OCI-LY7 (cell line): ENCODE measurements around the gene XKRX. TPM values are rescaled to one million over a fixed set of nuclear protein-coding genes. Genes with fewer than 3 reads are reported as not detected.

Experiments used
- BruUV-seq: library from RNA; stranded (reverse); fragments of 400-500 nt; replicated peaks from 2 replicates; lab custom pipeline; 2021; lab: Mats Ljungman, UMichigan
- CTCF ChIA-PET: fragments of 300-600 bp; sonication (Branson Sonifier 250); formaldehyde crosslinking; loops from one replicate; lab custom pipeline; 2022; ENCODE audit warnings: antibody characterized with exemption; ENCODE audit not compliant: unreplicated experiment; lab: Charles Lee
- POLR2A ChIA-PET: fragments of 300-600 bp; sonication (Branson Sonifier 250); formaldehyde crosslinking; loops from one replicate; lab custom pipeline; 2022; ENCODE audit warnings: antibody characterized with exemption; lab: Charles Lee
- DNase-seq: peaks from one replicate; pipeline ENCODE4 v3.0.0-alpha.2; 2015; ENCODE audit warnings: low spot score
- H2AFZ ChIP-seq: fragments of 200-600 bp; sonication (generic), shearing (Covaris generic); 2 replicates; pipeline ENCODE4 v1.6.1; 2014; ENCODE audit warnings: mild to moderate bottlenecking, antibody characterized with exemption, low read length, moderate library complexity
- H3K27ac ChIP-seq: fragments of 200-600 bp; sonication (generic); 2 replicates; pipeline ENCODE4 v1.5.1; 2014; ENCODE audit warnings: mixed run types, low read depth, mild to moderate bottlenecking, moderate library complexity, low read length, inconsistent platforms; ENCODE audit not compliant: poor library complexity, severe bottlenecking
- H3K36me3 ChIP-seq: fragments of 200-600 bp; sonication (generic); 2 replicates; pipeline ENCODE4 v1.6.1; 2014; ENCODE audit warnings: mild to moderate bottlenecking, antibody characterized with exemption, low read length, moderate library complexity, mixed read lengths; ENCODE audit not compliant: insufficient read depth
- H3K4me1 ChIP-seq: fragments of 200-600 bp; sonication (generic); 2 replicates; pipeline ENCODE4 v1.5.1; 2014; ENCODE audit warnings: mild to moderate bottlenecking, low read length; ENCODE audit not compliant: insufficient read depth, poor library complexity, severe bottlenecking
- H3K4me2 ChIP-seq: fragments of 200-600 bp; sonication (generic); 2 replicates; pipeline ENCODE4 v1.6.1; 2014; ENCODE audit warnings: mild to moderate bottlenecking, low read length
- H3K4me3 ChIP-seq: fragments of 200-600 bp; sonication (generic); 2 replicates; pipeline ENCODE4 v1.5.1; 2014; ENCODE audit warnings: mild to moderate bottlenecking, low read depth, low read length; ENCODE audit not compliant: poor library complexity, severe bottlenecking
- H3K79me2 ChIP-seq: fragments of 200-600 bp; sonication (generic); 2 replicates; pipeline ENCODE4 v1.6.1; 2016; ENCODE audit warnings: low read depth, mild to moderate bottlenecking, low read length, moderate library complexity, mixed read lengths; ENCODE audit not compliant: insufficient read depth
- H3K9me2 ChIP-seq: fragments of 200-600 bp; sonication (generic); 2 replicates; pipeline ENCODE4 v1.6.1; 2016; ENCODE audit warnings: mild to moderate bottlenecking, low read length, mixed read lengths; ENCODE audit not compliant: insufficient read depth
- H3K9me3 ChIP-seq: fragments of 200-600 bp; sonication (generic); 2 replicates; pipeline ENCODE4 v1.6.1; 2014; ENCODE audit warnings: mild to moderate bottlenecking, mixed run types, low read length, mixed read lengths
- H4K20me1 ChIP-seq: fragments of 200-600 bp; sonication (generic); 2 replicates; pipeline ENCODE4 v1.6.1; 2014; ENCODE audit warnings: mild to moderate bottlenecking, antibody characterized with exemption, low read length, moderate library complexity, mixed read lengths; ENCODE audit not compliant: insufficient read depth
- EZH2phosphoT487 ChIP-seq: fragments of 200-600 bp; sonication (generic); IDR thresholded peaks from 2 replicates; pipeline ENCODE4 v1.6.1; 2018; ENCODE audit warnings: low read depth, borderline replicate concordance, mild to moderate bottlenecking, mixed run types, antibody characterized with exemption, low read length, moderate library complexity, mixed read lengths
- intact Hi-C: fragments of 100-400 bp; cut with micrococcal nuclease; formaldehyde crosslinking; loops from one replicate; pipeline ENCODE4 v1.10.0; 2022; ENCODE audit not compliant: unreplicated experiment
- total RNA-seq, 2 experiments: library from RNA; depleted of rRNA in 1 of 2; stranded (reverse); fragments of >200 nt in 1 of 2; shearing (Covaris generic) in 1 of 2; gene quantifications; 2 replicates each; pipeline ENCODE4 v1.2.3, GENCODE V29; 2014 to 2022
- TF ChIP-seq, protein P1 (sequence below): fragments of 200-600 bp; sonication (generic); conservative IDR thresholded peaks from 2 replicates; pipeline ENCODE4 v1.5.1; 2014; ENCODE audit warnings: mild to moderate bottlenecking, antibody characterized with exemption, low read length, moderate library complexity, mixed read lengths

Gene XKRX
- total RNA-seq, 2 experiments from 2014 or later, result 6.4 to 8.4 TPM

DNA sequence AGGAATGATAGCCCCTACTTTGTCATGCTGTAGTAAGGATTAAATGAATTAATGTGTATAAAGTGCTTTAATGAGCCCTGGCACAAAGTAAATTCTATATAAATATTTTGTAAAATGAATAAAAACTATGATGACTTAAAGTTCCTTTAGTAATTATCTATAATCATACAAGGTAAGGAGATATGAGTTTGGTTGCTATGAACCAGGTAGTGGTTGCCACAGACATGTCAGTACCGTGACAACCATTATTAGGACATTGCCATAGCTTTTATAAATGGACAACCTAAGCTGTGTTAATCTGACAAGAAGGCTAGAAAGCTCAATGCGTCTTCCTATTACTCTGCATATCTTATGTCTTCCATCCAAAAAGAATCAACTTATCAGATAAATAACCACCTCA, 40.7 kb upstream of the XKRX start, which contains the start of gene ARL13A:
Gene ARL13A (plus strand): TSS at position 301 of the 400 bp plus-strand sequence. CDS start 3,982 bp downstream, outside the sequence.
- no TSS peak for BruUV-seq
- H3K36me3 ChIP-seq, result no peaks in the 10 kb centered on the region
- no peaks in the 10 kb centered on the region for H3K4me1 ChIP-seq
- H3K27ac ChIP-seq, result no peak within 1 kb of the TSS
- no peak within 1 kb of the TSS for H2AFZ ChIP-seq
- TF ChIP-seq, protein P1, sequence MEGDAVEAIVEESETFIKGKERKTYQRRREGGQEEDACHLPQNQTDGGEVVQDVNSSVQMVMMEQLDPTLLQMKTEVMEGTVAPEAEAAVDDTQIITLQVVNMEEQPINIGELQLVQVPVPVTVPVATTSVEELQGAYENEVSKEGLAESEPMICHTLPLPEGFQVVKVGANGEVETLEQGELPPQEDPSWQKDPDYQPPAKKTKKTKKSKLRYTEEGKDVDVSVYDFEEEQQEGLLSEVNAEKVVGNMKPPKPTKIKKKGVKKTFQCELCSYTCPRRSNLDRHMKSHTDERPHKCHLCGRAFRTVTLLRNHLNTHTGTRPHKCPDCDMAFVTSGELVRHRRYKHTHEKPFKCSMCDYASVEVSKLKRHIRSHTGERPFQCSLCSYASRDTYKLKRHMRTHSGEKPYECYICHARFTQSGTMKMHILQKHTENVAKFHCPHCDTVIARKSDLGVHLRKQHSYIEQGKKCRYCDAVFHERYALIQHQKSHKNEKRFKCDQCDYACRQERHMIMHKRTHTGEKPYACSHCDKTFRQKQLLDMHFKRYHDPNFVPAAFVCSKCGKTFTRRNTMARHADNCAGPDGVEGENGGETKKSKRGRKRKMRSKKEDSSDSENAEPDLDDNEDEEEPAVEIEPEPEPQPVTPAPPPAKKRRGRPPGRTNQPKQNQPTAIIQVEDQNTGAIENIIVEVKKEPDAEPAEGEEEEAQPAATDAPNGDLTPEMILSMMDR, result no peak
- TF ChIP-seq EZH2phosphoT487, result no peak
- H3K79me2 ChIP-seq, result no peaks in the 10 kb centered on the region
- DNase-seq, result no peak
- H3K4me2 ChIP-seq, result no peak within 1 kb of the TSS
- no peaks in the 10 kb centered on the region for H3K9me2 ChIP-seq
- H3K4me3 ChIP-seq, result no peak within 1 kb of the TSS
- CTCF ChIA-PET, result no interaction called here
- H4K20me1 ChIP-seq, result no peaks in the 10 kb centered on the region
- H3K9me3 ChIP-seq, result no peaks in the 10 kb centered on the region
- POLR2A ChIA-PET, result interaction anchor here (0.5 kb wide), 1 partner anchor 24 kb away, joined by 6 read pairs; no protein-coding TSS in a partner anchor
- intact Hi-C loops, result no loop called here

DNA sequence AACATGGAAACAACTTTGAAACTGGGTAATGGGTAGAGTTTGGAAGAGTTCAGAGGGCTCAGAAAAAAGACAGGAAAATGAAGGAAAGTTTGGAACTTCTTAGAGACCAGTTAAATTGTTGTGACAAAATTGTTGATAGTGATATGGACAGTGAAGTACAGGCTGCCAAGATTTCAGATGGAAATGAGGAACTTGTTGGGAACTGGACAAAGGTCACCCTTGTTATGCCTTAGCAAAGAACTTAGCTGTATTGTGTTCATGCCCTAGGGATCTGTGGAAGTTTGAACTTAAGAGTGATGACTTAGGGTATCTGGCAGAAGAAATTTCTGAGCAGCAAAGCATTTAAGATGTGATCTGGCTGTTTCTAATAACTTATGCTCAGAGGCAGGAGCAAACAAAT, 35.6 kb upstream of the XKRX start:
- Histone ChIP-seq H3K79me2 (no peaks in the 10 kb centered on the region), H2AFZ (no peak overlapping the region), H3K27ac (no peak overlapping the region), H3K9me2 (no peaks in the 10 kb centered on the region), H3K9me3 (no peaks in the 10 kb centered on the region), H4K20me1 (no peaks in the 10 kb centered on the region), H3K36me3 (no peaks in the 10 kb centered on the region), H3K4me2 (no peak overlapping the region), H3K4me3 (no peak overlapping the region), H3K4me1 (no peaks in the 10 kb centered on the region)
- POLR2A ChIA-PET, result interaction anchor here (0.6 kb wide), 1 partner anchor 107 kb away, joined by 3 read pairs; no protein-coding TSS in a partner anchor
- no TSS peak for BruUV-seq
- DNase-seq, result no peak
- intact Hi-C loops, result no loop called here
- CTCF ChIA-PET, result no interaction called here
- TF ChIP-seq, protein P1, result no peak
- TF ChIP-seq EZH2phosphoT487, result no peak

DNA sequence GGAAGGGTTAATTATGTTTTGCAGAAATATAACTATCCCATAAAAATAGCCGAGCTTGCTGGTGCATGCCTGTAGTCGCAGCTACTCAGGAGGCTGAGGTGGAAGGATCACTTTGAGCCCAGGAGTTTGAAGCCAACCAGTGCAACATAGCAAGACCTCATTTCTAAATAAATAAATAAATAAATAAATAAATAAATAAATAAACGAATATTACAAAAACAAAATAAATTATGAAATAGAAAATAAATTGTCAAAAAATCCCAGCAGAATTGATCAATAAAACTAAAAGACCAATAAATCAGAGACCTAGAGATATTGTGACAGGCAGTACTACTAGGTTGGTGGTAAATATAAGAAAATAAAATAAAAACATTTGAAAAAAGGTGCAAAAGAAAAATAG, 34.1 kb upstream of the XKRX start:
- no peaks in the 10 kb centered on the region for H3K4me1 ChIP-seq
- H3K27ac ChIP-seq, result no peak overlapping the region
- no peak overlapping the region for H3K4me2 ChIP-seq
- TF ChIP-seq, protein P1, result no peak
- TF ChIP-seq EZH2phosphoT487, result no peak
- BruUV-seq, result no TSS peak
- H3K4me3 ChIP-seq, result no peak overlapping the region
- CTCF ChIA-PET, result no interaction called here
- no peaks in the 10 kb centered on the region for H3K9me2 ChIP-seq
- no peak for DNase-seq
- H4K20me1 ChIP-seq, result no peaks in the 10 kb centered on the region
- intact Hi-C loops, result no loop called here
- POLR2A ChIA-PET, result interaction anchor here (1.0 kb wide), 1 partner anchor 27 kb away, joined by 3 read pairs; no protein-coding TSS in a partner anchor
- H3K9me3 ChIP-seq, result no peaks in the 10 kb centered on the region
- no peaks in the 10 kb centered on the region for H3K36me3 ChIP-seq
- no peak overlapping the region for H2AFZ ChIP-seq
- H3K79me2 ChIP-seq, result no peaks in the 10 kb centered on the region
